Peyer's patch (tissue), 4 donors: ENCODE data around the gene RCOR1. TPM values are rescaled to one million over a fixed set of nuclear protein-coding genes. Genes with fewer than 3 reads are reported as not detected.

ENCODE experiments used
- DNase-seq, 3 donors: peaks; one replicate each; pipeline ENCODE4 v3.0.0-alpha.2; 2017 to 2019
- H3K27ac ChIP-seq, 4 donors: fragments of 200-600 bp; sonication (generic); one replicate each; pipeline ENCODE4 v1.5.1; 2016 to 2019
- H3K27me3 ChIP-seq, 2 donors: fragments of 200-600 bp; sonication (generic); one replicate each; pipeline ENCODE4 v1.5.1; 2019
- H3K36me3 ChIP-seq, 3 donors: fragments of 200-600 bp; sonication (generic); one replicate each; pipeline ENCODE4 v1.5.1; 2016 to 2019
- H3K4me1 ChIP-seq, 4 donors: fragments of 200-600 bp; sonication (generic); one replicate each; pipeline ENCODE4 v1.5.1; 2016 to 2019
- H3K4me3 ChIP-seq, 4 donors: fragments of 200-600 bp; sonication (generic); 1 replicate in 3 of 4; 2 replicates in 1 of 4; pipeline ENCODE4 v1.5.1; 2016 to 2019; ENCODE audit warnings: mild to moderate bottlenecking in 1 of 4
- H3K9me3 ChIP-seq, 4 donors: fragments of 200-600 bp; sonication (generic); one replicate each; pipeline ENCODE4 v1.5.1; 2016 to 2019; ENCODE audit warnings: mild to moderate bottlenecking in 1 of 4
- POLR2A ChIP-seq, 2 donors: fragments of 450-650 bp; IDR thresholded peaks; one replicate each; pipeline ENCODE4 v1.5.1; 2017; ENCODE audit warnings: antibody characterized with exemption in 2 of 2, mild to moderate bottlenecking in 2 of 2, moderate library complexity in 2 of 2
- total RNA-seq, 4 donors: library from RNA; depleted of rRNA; stranded (reverse); fragments of >200 nt; gene quantifications; one replicate each; pipeline ENCODE4 v1.1.0, GENCODE V29; 2016
- TF ChIP-seq, protein P1 (sequence below), 6 experiments: fragments of 450-650 bp in 4 of 6; fragments of 200-600 bp in 2 of 6; sonication (generic) in 1 of 6; IDR thresholded peaks; one replicate each; pipeline ENCODE4 v1.5.1; 2017 to 2019; ENCODE audit warnings: antibody characterized with exemption in 6 of 6, mild to moderate bottlenecking in 3 of 6, moderate library complexity in 1 of 6

The RCOR1 gene
- total RNA-seq, 4 donors from 2014 or later, result 16.5 to 26.3 (median 21.1) TPM

GRCh38 chr14:102624666-102625065 is 32.2 kb downstream of the RCOR1 start:
- Histone ChIP-seq H3K36me3 (no peaks in the 10 kb centered on the region), H3K9me3 (no peaks in the 10 kb centered on the region), H3K27me3 (no peaks in the 10 kb centered on the region), H3K4me3 (no peak overlapping the region), H3K4me1 (no peaks in the 10 kb centered on the region), H3K27ac (no peak overlapping the region)
- no peak for DNase-seq
- TF ChIP-seq, protein P1, sequence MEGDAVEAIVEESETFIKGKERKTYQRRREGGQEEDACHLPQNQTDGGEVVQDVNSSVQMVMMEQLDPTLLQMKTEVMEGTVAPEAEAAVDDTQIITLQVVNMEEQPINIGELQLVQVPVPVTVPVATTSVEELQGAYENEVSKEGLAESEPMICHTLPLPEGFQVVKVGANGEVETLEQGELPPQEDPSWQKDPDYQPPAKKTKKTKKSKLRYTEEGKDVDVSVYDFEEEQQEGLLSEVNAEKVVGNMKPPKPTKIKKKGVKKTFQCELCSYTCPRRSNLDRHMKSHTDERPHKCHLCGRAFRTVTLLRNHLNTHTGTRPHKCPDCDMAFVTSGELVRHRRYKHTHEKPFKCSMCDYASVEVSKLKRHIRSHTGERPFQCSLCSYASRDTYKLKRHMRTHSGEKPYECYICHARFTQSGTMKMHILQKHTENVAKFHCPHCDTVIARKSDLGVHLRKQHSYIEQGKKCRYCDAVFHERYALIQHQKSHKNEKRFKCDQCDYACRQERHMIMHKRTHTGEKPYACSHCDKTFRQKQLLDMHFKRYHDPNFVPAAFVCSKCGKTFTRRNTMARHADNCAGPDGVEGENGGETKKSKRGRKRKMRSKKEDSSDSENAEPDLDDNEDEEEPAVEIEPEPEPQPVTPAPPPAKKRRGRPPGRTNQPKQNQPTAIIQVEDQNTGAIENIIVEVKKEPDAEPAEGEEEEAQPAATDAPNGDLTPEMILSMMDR (IDR thresholded peaks at IDR 0.05), result no peak

DNA sequence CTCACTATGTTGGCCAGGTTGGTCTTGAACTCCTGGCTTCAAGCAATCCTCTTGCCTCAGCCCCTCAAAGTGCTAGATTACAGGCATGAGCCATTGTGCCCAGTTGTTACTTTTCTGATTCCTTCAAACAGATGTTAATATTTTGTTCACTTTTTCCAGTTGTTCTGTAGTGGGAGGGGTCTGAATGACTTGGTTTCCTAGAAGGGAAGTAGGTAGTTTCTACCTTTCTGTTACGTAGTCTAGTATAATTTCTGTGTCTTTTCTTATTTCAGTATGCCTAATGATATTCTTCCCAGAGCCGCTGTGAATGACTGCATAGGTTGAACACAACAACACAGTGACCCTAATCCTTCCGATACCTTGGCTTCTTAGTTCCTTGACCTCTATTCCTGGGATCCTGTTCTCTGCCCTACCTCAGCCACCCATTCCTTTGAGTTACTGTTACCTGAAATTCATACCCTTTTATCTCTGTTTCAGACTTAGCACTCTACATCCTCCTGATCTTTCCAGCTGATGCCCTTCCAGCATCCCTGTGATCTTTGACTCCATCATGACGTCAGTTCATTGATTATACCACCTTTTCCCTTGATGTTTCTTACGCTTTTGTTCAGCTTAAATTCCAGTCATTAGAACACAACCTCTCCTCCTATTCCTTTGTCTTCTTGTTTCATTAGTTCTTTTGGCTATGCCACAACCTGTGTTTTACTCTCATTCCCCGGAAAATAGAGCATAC is 33.3 kb downstream of the RCOR1 start:
- Histone ChIP-seq H3K4me1 (no peaks in the 10 kb centered on the region), H3K36me3 (no peaks in the 10 kb centered on the region), H3K9me3 (no peaks in the 10 kb centered on the region), H3K27me3 (no peaks in the 10 kb centered on the region), H3K27ac (no peak overlapping the region), H3K4me3 (no peak overlapping the region)
- no peak for DNase-seq
- TF ChIP-seq, protein P1 (IDR thresholded peaks at IDR 0.05), result no peak
- TF ChIP-seq POLR2A (IDR thresholded peaks at IDR 0.05), result no peak

GRCh38 chr14:102626530-102626929 is 34.1 kb downstream of the RCOR1 start:
- no peak overlapping the region for H3K4me3 ChIP-seq
- H3K27ac ChIP-seq, result no peak overlapping the region
- no peak for TF ChIP-seq POLR2A (IDR thresholded peaks at IDR 0.05)
- TF ChIP-seq, protein P1 (IDR thresholded peaks at IDR 0.05), result no peak
- H3K4me1 ChIP-seq, result no peaks in the 10 kb centered on the region
- H3K27me3 ChIP-seq, result no peaks in the 10 kb centered on the region
- no peak for DNase-seq
- no peaks in the 10 kb centered on the region for H3K36me3 ChIP-seq
- no peaks in the 10 kb centered on the region for H3K9me3 ChIP-seq

DNA sequence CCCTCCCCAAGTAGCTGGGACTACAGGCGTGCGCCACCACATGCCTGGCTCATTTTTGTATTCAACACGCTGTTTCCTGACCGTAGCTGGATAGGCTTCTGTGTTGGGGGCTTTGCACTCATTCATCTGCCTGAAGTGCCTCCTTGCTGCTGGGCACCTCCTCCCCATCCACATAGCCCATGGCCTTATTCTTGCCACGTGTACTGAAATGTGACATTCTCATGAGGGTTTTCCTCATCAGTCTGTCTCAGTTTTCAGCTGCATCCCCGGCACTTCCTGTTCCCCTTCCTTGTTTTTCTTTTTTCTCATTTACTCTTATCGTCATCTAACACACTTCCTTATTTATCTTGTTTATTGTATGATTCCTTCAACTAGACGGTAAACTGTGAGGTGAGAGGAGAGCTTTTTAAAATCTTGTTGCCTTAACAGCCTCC is 36.6 kb downstream of the RCOR1 start:
- TF ChIP-seq, protein P1 (IDR thresholded peaks at IDR 0.05), result no peak
- TF ChIP-seq POLR2A (IDR thresholded peaks at IDR 0.05), result no peak
- no peaks in the 10 kb centered on the region for H3K4me1 ChIP-seq
- DNase-seq, result no peak

DNA sequence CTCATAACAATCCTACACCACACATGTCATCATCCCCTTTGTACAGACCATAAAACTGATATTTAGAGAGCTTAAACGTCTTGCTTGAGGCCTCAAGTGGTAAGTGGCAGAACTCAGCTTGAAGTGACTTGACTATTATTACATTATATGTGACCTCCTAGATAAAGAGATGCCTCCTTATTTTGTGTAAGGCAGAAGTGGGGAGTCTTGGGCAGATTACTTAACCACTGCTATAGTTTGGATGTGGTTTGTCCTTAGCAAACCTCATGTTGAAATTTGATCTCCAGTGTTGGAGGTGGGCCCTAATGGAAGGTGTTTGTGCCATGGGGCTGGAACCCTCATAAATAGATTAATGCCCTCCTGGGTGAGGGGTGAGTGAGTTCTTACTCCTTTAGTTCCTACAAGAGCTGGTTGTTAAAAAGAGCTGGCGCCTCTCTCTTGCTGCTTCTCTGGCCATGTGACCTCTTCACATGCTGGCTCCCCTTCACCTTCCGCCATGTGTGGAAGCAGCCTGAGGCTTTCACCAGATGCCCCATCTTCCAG is 37.4 kb downstream of the RCOR1 start:
- Histone ChIP-seq H3K4me1 (no peaks in the 10 kb centered on the region), H3K27ac (no peak overlapping the region), H3K4me3 (no peak overlapping the region)

More for the DNA sequence above, 36.6 kb downstream of the RCOR1 start:
- no peak overlapping the region for H3K27ac ChIP-seq
- H3K4me3 ChIP-seq, result no peak overlapping the region
- no peaks in the 10 kb centered on the region for H3K36me3 ChIP-seq
- H3K9me3 ChIP-seq, result no peaks in the 10 kb centered on the region
- H3K27me3 ChIP-seq, result no peaks in the 10 kb centered on the region

More for the DNA sequence above, 37.4 kb downstream of the RCOR1 start:
- Histone ChIP-seq H3K36me3 (no peaks in the 10 kb centered on the region), H3K27me3 (no peaks in the 10 kb centered on the region), H3K9me3 (no peaks in the 10 kb centered on the region)
- DNase-seq, result no peak
- TF ChIP-seq, protein P1 (IDR thresholded peaks at IDR 0.05), result no peak
- no peak for TF ChIP-seq POLR2A (IDR thresholded peaks at IDR 0.05)
